PC-9 (cell line): Measurements from ENCODE around the gene CCDC18.

Experiments
- CTCF ChIP-seq: fragments of 200-600 bp; sonication (generic); conservative IDR thresholded peaks from 2 replicates; pipeline ENCODE4 v1.6.1; 2017; ENCODE audit warnings: mixed run types, antibody characterized with exemption, mild to moderate bottlenecking, moderate library complexity
- EZH2 ChIP-seq: fragments of 200-600 bp; sonication (generic); IDR thresholded peaks from 2 replicates; pipeline ENCODE4 v1.8.0; 2017; ENCODE audit warnings: antibody characterized with exemption, low read depth

GRCh38 chr1:93215322-93215721 lies 34.8 kb downstream of the CCDC18 start:
- TF ChIP-seq CTCF (no peak), EZH2 (no peak)
